ENCODE results near the gene CIB2.

DNA sequence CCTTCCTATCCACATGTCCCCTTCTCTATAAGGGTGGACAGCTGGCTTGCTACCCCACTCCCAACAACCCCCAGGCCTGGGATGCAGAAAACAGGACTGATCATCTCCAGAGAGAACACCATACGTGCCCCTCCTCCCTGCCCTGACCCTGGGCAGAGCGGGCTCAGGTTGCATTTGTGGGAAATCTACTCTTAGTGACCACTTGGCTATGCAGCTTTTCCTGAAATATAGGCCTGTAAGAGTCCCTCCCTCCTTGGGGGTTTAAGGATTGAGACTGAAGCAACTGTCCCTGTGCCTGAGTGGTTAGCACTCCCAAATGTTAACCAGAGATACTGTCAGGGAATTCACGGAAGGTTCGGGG, 27.1 kb downstream of the CIB2 start:
- TF ChIP-seq, protein P1, sequence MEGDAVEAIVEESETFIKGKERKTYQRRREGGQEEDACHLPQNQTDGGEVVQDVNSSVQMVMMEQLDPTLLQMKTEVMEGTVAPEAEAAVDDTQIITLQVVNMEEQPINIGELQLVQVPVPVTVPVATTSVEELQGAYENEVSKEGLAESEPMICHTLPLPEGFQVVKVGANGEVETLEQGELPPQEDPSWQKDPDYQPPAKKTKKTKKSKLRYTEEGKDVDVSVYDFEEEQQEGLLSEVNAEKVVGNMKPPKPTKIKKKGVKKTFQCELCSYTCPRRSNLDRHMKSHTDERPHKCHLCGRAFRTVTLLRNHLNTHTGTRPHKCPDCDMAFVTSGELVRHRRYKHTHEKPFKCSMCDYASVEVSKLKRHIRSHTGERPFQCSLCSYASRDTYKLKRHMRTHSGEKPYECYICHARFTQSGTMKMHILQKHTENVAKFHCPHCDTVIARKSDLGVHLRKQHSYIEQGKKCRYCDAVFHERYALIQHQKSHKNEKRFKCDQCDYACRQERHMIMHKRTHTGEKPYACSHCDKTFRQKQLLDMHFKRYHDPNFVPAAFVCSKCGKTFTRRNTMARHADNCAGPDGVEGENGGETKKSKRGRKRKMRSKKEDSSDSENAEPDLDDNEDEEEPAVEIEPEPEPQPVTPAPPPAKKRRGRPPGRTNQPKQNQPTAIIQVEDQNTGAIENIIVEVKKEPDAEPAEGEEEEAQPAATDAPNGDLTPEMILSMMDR (IDR thresholded peaks at IDR 0.05; ENCODE audit: poor library complexity) = no peak
- no peak for TF ChIP-seq EZH2 (IDR thresholded peaks at IDR 0.05; ENCODE audit: borderline replicate concordance)
